SK-N-SH treated with all-trans-retinoic acid at 6 μM for 48 hours (cell line): ENCODE data around the gene COL26A1.

Experiments
- ATAC-seq: fragments of 200-7000 bp; cut with Tn5 transposase; 3 replicates; pipeline ENCODE4 v1.9.1; 2020; ENCODE audit warnings: mild to moderate bottlenecking, moderate library complexity
- ARNTL ChIP-seq: fragments of 450-650 bp; formaldehyde crosslinking; IDR thresholded peaks from 2 replicates; pipeline ENCODE4 v1.5.0; 2020; ENCODE audit warnings: low read depth, mild to moderate bottlenecking, moderate library complexity, borderline replicate concordance
- BACH2 ChIP-seq: fragments of 250-450 bp; sonication (Bioruptor Pico); IDR thresholded peaks from 2 replicates; pipeline ENCODE4 v1.9.0; 2021; ENCODE audit warnings: mild to moderate bottlenecking, borderline replicate concordance
- CREB5 ChIP-seq: fragments of 250-450 bp; sonication (Bioruptor Pico); IDR thresholded peaks from 2 replicates; pipeline ENCODE4 v1.5.1; 2020; ENCODE audit warnings: low read depth, mild to moderate bottlenecking, moderate library complexity
- CSRNP3 ChIP-seq: fragments of 250-450 bp; sonication (Bioruptor Pico); IDR thresholded peaks from 2 replicates; pipeline ENCODE4 v1.5.1; 2021; ENCODE audit warnings: mild to moderate bottlenecking, moderate library complexity
- ESRRG ChIP-seq: fragments of 250-450 bp; sonication (Bioruptor Pico); IDR thresholded peaks from 2 replicates; pipeline ENCODE4 v1.6.1; 2021; ENCODE audit warnings: mild to moderate bottlenecking
- GLIS3 ChIP-seq: fragments of 250-450 bp; sonication (Bioruptor Pico); IDR thresholded peaks from 2 replicates; pipeline ENCODE4 v1.5.0; 2020; ENCODE audit warnings: mild to moderate bottlenecking, moderate library complexity
- ISL1 ChIP-seq: fragments of 250-450 bp; sonication (Bioruptor Pico); IDR thresholded peaks from 2 replicates; pipeline ENCODE4 v2.1.2; 2022; ENCODE audit warnings: mild to moderate bottlenecking, moderate library complexity
- OSR1 ChIP-seq: fragments of 250-450 bp; sonication (Bioruptor Pico); IDR thresholded peaks from 2 replicates; pipeline ENCODE4 v1.8.0; 2022; ENCODE audit warnings: moderate library complexity, mild to moderate bottlenecking, inconsistent platforms
- PATZ1 ChIP-seq: fragments of 250-450 bp; sonication (Bioruptor Pico); IDR thresholded peaks from 2 replicates; pipeline ENCODE4 v1.8.0; 2020; ENCODE audit warnings: mild to moderate bottlenecking, moderate library complexity, borderline replicate concordance
- POU6F1 ChIP-seq: fragments of 250-450 bp; sonication (Bioruptor Pico); IDR thresholded peaks from 2 replicates; pipeline ENCODE4 v1.8.0; 2021; ENCODE audit warnings: low read depth, mild to moderate bottlenecking, moderate library complexity, borderline replicate concordance
- PPARA ChIP-seq: fragments of 250-450 bp; sonication (Bioruptor Pico); IDR thresholded peaks from 2 replicates; pipeline ENCODE4 v1.5.0; 2020; ENCODE audit warnings: mild to moderate bottlenecking, borderline replicate concordance
- RARB ChIP-seq: fragments of 250-450 bp; sonication (Bioruptor Pico); IDR thresholded peaks from 2 replicates; pipeline ENCODE4 v1.8.0; 2021; ENCODE audit warnings: mild to moderate bottlenecking, moderate library complexity
- SNAI2 ChIP-seq: fragments of 250-450 bp; sonication (Bioruptor Pico); IDR thresholded peaks from 2 replicates; pipeline ENCODE4 v1.5.0; 2020; ENCODE audit warnings: mild to moderate bottlenecking, moderate library complexity
- TOX ChIP-seq: fragments of 250-450 bp; sonication (Bioruptor Pico); IDR thresholded peaks from 2 replicates; pipeline ENCODE4 v1.8.0; 2021; ENCODE audit warnings: mild to moderate bottlenecking, moderate library complexity, borderline replicate concordance
- TSHZ2 ChIP-seq: fragments of 250-450 bp; sonication (Bioruptor Pico); IDR thresholded peaks from 2 replicates; pipeline ENCODE4 v1.5.0; 2020; ENCODE audit warnings: mild to moderate bottlenecking, moderate library complexity
- ZC3H10 ChIP-seq: fragments of 250-450 bp; sonication (Bioruptor Pico); IDR thresholded peaks from 2 replicates; pipeline ENCODE4 v1.5.1; 2021; ENCODE audit warnings: mild to moderate bottlenecking, moderate library complexity
- ZFP3 ChIP-seq: fragments of 250-450 bp; sonication (Bioruptor Pico); IDR thresholded peaks from 2 replicates; pipeline ENCODE4 v1.5.0; 2020; ENCODE audit warnings: mild to moderate bottlenecking, moderate library complexity
- ZNF565 ChIP-seq: fragments of 450-650 bp; formaldehyde crosslinking; conservative IDR thresholded peaks from 2 replicates; pipeline ENCODE4 v1.5.0; 2020; ENCODE audit warnings: low read depth, mild to moderate bottlenecking, moderate library complexity
- ZNF70 ChIP-seq: fragments of 450-650 bp; formaldehyde crosslinking; IDR thresholded peaks from 2 replicates; pipeline ENCODE4 v1.5.0; 2020; ENCODE audit warnings: mild to moderate bottlenecking, moderate library complexity
- ZNF8 ChIP-seq: fragments of 450-650 bp; formaldehyde crosslinking; IDR thresholded peaks from 2 replicates; pipeline ENCODE4 v1.5.0; 2020; ENCODE audit warnings: mild to moderate bottlenecking, moderate library complexity

Gene COL26A1

GRCh38 chr7:101319401-101319800 lies 43.3 kb upstream of the COL26A1 start:
- no peak for ATAC-seq
- TF ChIP-seq CSRNP3 (CRISPR knock-in tag) (no peak), TSHZ2 (CRISPR knock-in tag) (no peak), ZNF8 (CRISPR knock-in tag) (no peak), ZNF70 (CRISPR knock-in tag) (no peak)

GRCh38 chr7:101321491-101322401 lies 40.9 kb upstream of the COL26A1 start, which contains the start of gene IFT22:
TSS of gene IFT22 (minus strand) at chr7:101321812. CDS start at chr7:101321709, 103 bp downstream.
- TF ChIP-seq GLIS3 (CRISPR knock-in tag) (no peak), ARNTL (CRISPR knock-in tag) (no peak), PPARA (CRISPR knock-in tag) (no peak), PATZ1 (CRISPR knock-in tag) (no peak), ZNF565 (no peak), RARB (CRISPR knock-in tag) (no peak), ISL1 (no peak), POU6F1 (CRISPR knock-in tag) (no peak), ZC3H10 (CRISPR knock-in tag) (no peak), ZFP3 (CRISPR knock-in tag) (no peak), TOX (CRISPR knock-in tag) (no peak), TSHZ2 (CRISPR knock-in tag) (no peak), BACH2 (CRISPR knock-in tag) (no peak), ESRRG (CRISPR knock-in tag) (no peak), OSR1 (CRISPR knock-in tag) (no peak)
- ATAC-seq: peak; percentile 98

- ATAC-seq: no peak
- TF ChIP-seq ESRRG (CRISPR knock-in tag): no peak
- TF ChIP-seq TSHZ2 (CRISPR knock-in tag): no peak
- no peak for TF ChIP-seq BACH2 (CRISPR knock-in tag)
- no peak for TF ChIP-seq ZNF565
- no peak for TF ChIP-seq CREB5 (CRISPR knock-in tag)
- no peak for TF ChIP-seq SNAI2 (CRISPR knock-in tag)
Observed at GRCh38 chr7:101328159-101328558, 34.5 kb upstream of the COL26A1 start.
